GM12878 (cell line): ENCODE measurements around the gene THAP11. TPM values are rescaled to one million over a fixed set of nuclear protein-coding genes. Genes with fewer than 3 reads are reported as not detected.

Source experiments
- DPF2 ChIP-seq: fragments of 450-650 bp; IDR thresholded peaks from 2 replicates; pipeline ENCODE4 v1.6.1; 2017; ENCODE audit warnings: mild to moderate bottlenecking
- E2F8 ChIP-seq: fragments of 450-650 bp; IDR thresholded peaks from 2 replicates; pipeline ENCODE4 v1.6.1; 2018; ENCODE audit warnings: mild to moderate bottlenecking, low read depth, moderate library complexity; ENCODE audit not compliant: partially characterized antibody
- ETV6 ChIP-seq, 2 experiments: fragments of 450-650 bp in 1 of 2; IDR thresholded peaks in 1 of 2; conservative IDR thresholded peaks in 1 of 2; 2 replicates each; pipeline ENCODE4 v1.6.1; 2014; ENCODE audit warnings: antibody characterized with exemption in 1 of 2, borderline replicate concordance in 1 of 2, low read depth in 1 of 2, mild to moderate bottlenecking in 1 of 2, moderate library complexity in 1 of 2
- FOXK2 ChIP-seq: fragments of 450-650 bp; IDR thresholded peaks from 2 replicates; pipeline ENCODE4 v1.6.1; 2017; ENCODE audit warnings: mild to moderate bottlenecking, moderate library complexity
- HSF1 ChIP-seq: fragments of 150-350 bp; IDR thresholded peaks from 2 replicates; pipeline ENCODE4 v1.6.1; 2014; ENCODE audit warnings: mild to moderate bottlenecking, low read depth, low read length
- IRF5 ChIP-seq: fragments of 450-650 bp; IDR thresholded peaks from 2 replicates; pipeline ENCODE4 v1.6.1; 2017; ENCODE audit warnings: borderline replicate concordance
- POLR2AphosphoS2 ChIP-seq: IDR thresholded peaks from 2 replicates; pipeline ENCODE4 v1.6.1; 2011; ENCODE audit warnings: low read depth, mild to moderate bottlenecking, low read length, improper control_type of control experiment, moderate library complexity
- PRDM15 ChIP-seq: fragments of 450-650 bp; formaldehyde crosslinking; IDR thresholded peaks from 2 replicates; pipeline ENCODE4 v1.4.0; 2020; ENCODE audit warnings: mild to moderate bottlenecking, moderate library complexity
- RELA ChIP-seq: fragments of 450-650 bp; IDR thresholded peaks from 2 replicates; pipeline ENCODE4 v1.8.0; 2014; ENCODE audit warnings: borderline replicate concordance; ENCODE audit not compliant: partially characterized antibody
- RUNX3 ChIP-seq: IDR thresholded peaks from 2 replicates; pipeline ENCODE4 v1.6.1; 2012; ENCODE audit warnings: low read length, inconsistent platforms
- SMAD5 ChIP-seq: IDR thresholded peaks from 2 replicates; pipeline ENCODE4 v1.6.1; 2016; ENCODE audit warnings: antibody characterized with exemption, low read depth
- SUPT20H ChIP-seq: IDR thresholded peaks from 2 replicates; pipeline ENCODE4 v1.6.1; 2011; ENCODE audit warnings: low read depth, mild to moderate bottlenecking, low read length, moderate library complexity, borderline replicate concordance; ENCODE audit not compliant: control insufficient read depth
- TBL1XR1 ChIP-seq: IDR thresholded peaks from 2 replicates; pipeline ENCODE4 v1.6.1; 2012; ENCODE audit warnings: low read depth, low read length, improper control_type of control experiment
- ZBED1 ChIP-seq: IDR thresholded peaks from 2 replicates; pipeline ENCODE4 v1.6.1; 2016; ENCODE audit warnings: borderline replicate concordance
- ZBTB4 ChIP-seq: fragments of 450-650 bp; formaldehyde crosslinking; IDR thresholded peaks from 2 replicates; pipeline ENCODE4 v1.4.0; 2022; ENCODE audit warnings: mild to moderate bottlenecking, moderate library complexity
- polyA plus RNA-seq, 11 experiments: library from polyadenylated mRNA; depleted of rRNA in 4 of 11; unstranded in 6 of 11; stranded (reverse) in 5 of 11; fragments of >200 nt; fragmentation: Nextera tagmentation in 4 of 11; fragmentation: Illumina TruSeq in 1 of 11; extraction: Ambion mirVana in 4 of 11; extraction: Trizol in 1 of 11; gene quantifications; 1 replicate in 1 of 11; 2 replicates in 10 of 11; pipeline versions ENCODE4 v1.2.1 to v1.2.3, GENCODE V29; 2011 to 2016; ENCODE audit warnings: inconsistent platforms in 2 of 11, missing spikeins in 2 of 11, low read depth in 1 of 11
- total RNA-seq, 4 experiments: library from RNA; depleted of rRNA in 3 of 4; stranded (reverse); fragments of >200 nt in 3 of 4; fragmentation: Illumina TruSeq in 1 of 4; extraction: Trizol in 1 of 4; gene quantifications; 2 replicates each; pipeline versions ENCODE4 v1.2.1 to v1.2.3, GENCODE V29; 2013 to 2021

Gene THAP11
- total and polyA plus RNA-seq, 10 of the 15 experiments (the other 5 are each of a cell fraction or from before 2014, with no cell fraction given) = 2.5 to 36.7 (median 21.4) TPM

GRCh38 chr16:67847064-67847861 lies 5.1 kb downstream of the THAP11 start, which contains the start of gene CENPT (continued):
- TF ChIP-seq ETV6 (conservative IDR thresholded peaks at IDR 0.05 in 1 of 2, IDR thresholded peaks at IDR 0.05 in 1 of 2; ENCODE audit: borderline replicate concordance in 1 of 2, low read depth in 1 of 2) = no peak
- no peak for TF ChIP-seq IRF5
- TF ChIP-seq DPF2 = 0 out of 2 replicates have a peak, but pooled peaks have one; percentile 17
- no peak for TF ChIP-seq RUNX3
- TF ChIP-seq TBL1XR1 = no peak
- no peak for TF ChIP-seq POLR2AphosphoS2
- TF ChIP-seq E2F8 = no peak
- no peak for TF ChIP-seq HSF1
- no peak for TF ChIP-seq ZBED1
- no peak for TF ChIP-seq ZBTB4 (CRISPR knock-in tag)
- TF ChIP-seq SMAD5 = no peak
- TF ChIP-seq SUPT20H = no peak
- TF ChIP-seq PRDM15 (CRISPR knock-in tag) = no peak
- TF ChIP-seq FOXK2 = no peak
- TF ChIP-seq RELA = no peak
